GM12874 (cell line): ENCODE measurements around the gene HOXA1.

Experiments
- TF ChIP-seq, protein P1 (sequence below): IDR thresholded peaks from 2 replicates; pipeline ENCODE4 v1.5.1; 2011; ENCODE audit warnings: low read depth, mild to moderate bottlenecking, control low read depth, low read length, moderate library complexity; ENCODE audit not compliant: insufficient read depth

The HOXA1 gene

GRCh38 chr7:27108390-27109127 lies 12.8 kb upstream of the HOXA1 start:
- TF ChIP-seq, protein P1, sequence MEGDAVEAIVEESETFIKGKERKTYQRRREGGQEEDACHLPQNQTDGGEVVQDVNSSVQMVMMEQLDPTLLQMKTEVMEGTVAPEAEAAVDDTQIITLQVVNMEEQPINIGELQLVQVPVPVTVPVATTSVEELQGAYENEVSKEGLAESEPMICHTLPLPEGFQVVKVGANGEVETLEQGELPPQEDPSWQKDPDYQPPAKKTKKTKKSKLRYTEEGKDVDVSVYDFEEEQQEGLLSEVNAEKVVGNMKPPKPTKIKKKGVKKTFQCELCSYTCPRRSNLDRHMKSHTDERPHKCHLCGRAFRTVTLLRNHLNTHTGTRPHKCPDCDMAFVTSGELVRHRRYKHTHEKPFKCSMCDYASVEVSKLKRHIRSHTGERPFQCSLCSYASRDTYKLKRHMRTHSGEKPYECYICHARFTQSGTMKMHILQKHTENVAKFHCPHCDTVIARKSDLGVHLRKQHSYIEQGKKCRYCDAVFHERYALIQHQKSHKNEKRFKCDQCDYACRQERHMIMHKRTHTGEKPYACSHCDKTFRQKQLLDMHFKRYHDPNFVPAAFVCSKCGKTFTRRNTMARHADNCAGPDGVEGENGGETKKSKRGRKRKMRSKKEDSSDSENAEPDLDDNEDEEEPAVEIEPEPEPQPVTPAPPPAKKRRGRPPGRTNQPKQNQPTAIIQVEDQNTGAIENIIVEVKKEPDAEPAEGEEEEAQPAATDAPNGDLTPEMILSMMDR, result no peak

- TF ChIP-seq, protein P1, result no peak
These were observed 11.9 kb upstream of the HOXA1 start for GRCh38 chr7:27107391-27108381.

DNA sequence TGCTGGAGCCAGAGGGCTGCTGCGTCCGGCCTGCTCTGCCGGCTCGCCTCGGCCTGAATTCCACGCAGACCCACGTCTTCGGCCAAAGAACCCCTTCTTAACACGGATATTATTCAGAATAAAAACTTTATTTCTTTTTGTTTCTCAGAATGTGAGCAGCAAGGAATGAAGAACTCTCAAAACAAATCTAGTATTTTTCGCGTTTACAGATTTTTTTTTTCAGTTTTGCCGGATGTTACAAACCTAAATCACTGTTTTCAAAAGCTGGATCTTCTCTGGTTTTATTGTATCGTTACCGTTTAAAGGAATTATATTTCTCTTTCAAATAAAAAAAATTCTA lies 11.1 kb upstream of the HOXA1 start:
- TF ChIP-seq, protein P1, result no peak

GRCh38 chr7:27106181-27106900 lies 10.5 kb upstream of the HOXA1 start:
- TF ChIP-seq, protein P1, result no peak

GRCh38 chr7:27105301-27106031 lies 9.7 kb upstream of the HOXA1 start:
- TF ChIP-seq, protein P1, result no peak

GRCh38 chr7:27104341-27105058 lies 8.7 kb upstream of the HOXA1 start:
- TF ChIP-seq, protein P1, result no peak
